HCT116 (cell line): Measurements from ENCODE around the gene RASL10B.

ENCODE experiments used
- POLR2A ChIP-seq: IDR thresholded peaks from 2 replicates; pipeline ENCODE4 v1.7.0; 2011; ENCODE audit warnings: borderline replicate concordance; ENCODE audit not compliant: insufficient read depth, insufficient read length; ENCODE audit errors: extremely low read depth
- POLR2AphosphoS5 ChIP-seq: IDR thresholded peaks from 2 replicates; pipeline ENCODE4 v1.6.1; 2011; ENCODE audit warnings: mild to moderate bottlenecking, low read depth, low read length, moderate library complexity
- TF ChIP-seq, protein P1 (sequence below), 3 experiments: fragments of 200-600 bp in 1 of 3; sonication (generic) in 1 of 3; IDR thresholded peaks in 2 of 3; conservative IDR thresholded peaks in 1 of 3; 2 replicates each; pipeline ENCODE4 v1.5.1; 2012 to 2017; ENCODE audit warnings: low read depth in 2 of 3, low read length in 2 of 3, antibody characterized with exemption in 1 of 3, borderline replicate concordance in 1 of 3, control low read depth in 1 of 3, mild to moderate bottlenecking in 1 of 3, mixed read lengths in 1 of 3, mixed run types in 1 of 3, moderate library complexity in 1 of 3; ENCODE audit not compliant: insufficient read depth in 1 of 3
- TF ChIP-seq, protein P2 (sequence below): IDR thresholded peaks from 2 replicates; pipeline ENCODE4 v1.6.1; 2012

DNA sequence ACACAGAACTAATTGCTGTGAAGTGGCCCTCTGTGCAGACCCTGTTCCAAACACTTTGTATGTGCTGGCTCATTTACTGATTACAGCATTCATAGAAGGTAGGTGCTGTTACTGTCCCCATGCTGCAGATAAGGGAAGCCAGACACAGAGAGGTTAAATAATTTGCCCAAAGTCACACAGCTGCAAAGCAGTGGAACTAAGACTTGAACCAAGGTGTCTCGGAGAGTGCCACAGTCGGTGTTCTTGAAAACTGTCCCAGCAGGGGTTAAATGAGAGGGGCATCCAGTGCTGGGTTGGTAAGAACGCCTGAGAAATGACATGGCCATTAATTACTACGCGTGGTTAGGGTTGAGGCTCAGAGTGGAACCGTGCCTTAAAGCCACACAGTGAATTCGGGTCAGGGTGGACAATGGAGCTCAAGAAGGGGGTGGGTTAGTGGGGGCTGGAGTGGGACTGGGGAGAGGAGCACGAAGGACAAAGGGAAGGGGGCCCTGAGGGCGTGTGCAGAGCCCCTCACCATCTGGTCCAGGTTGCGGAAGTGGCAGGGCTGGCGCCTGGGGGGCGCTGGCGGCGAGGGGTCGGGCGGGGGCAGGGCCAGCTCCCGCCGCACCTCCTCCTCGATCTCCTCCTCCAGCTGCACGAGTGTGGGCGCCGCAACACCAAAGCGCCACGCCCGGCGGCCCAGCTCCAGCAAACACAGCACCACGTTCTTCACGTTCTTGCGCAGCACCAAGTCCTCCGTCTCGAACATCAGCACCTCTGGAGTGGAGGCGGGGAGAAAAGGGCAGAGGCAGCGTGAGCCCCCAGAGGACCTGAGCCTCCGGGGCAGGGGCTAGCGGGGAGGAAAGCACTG, 18.3 kb downstream of the RASL10B start:
- TF ChIP-seq, protein P1, sequence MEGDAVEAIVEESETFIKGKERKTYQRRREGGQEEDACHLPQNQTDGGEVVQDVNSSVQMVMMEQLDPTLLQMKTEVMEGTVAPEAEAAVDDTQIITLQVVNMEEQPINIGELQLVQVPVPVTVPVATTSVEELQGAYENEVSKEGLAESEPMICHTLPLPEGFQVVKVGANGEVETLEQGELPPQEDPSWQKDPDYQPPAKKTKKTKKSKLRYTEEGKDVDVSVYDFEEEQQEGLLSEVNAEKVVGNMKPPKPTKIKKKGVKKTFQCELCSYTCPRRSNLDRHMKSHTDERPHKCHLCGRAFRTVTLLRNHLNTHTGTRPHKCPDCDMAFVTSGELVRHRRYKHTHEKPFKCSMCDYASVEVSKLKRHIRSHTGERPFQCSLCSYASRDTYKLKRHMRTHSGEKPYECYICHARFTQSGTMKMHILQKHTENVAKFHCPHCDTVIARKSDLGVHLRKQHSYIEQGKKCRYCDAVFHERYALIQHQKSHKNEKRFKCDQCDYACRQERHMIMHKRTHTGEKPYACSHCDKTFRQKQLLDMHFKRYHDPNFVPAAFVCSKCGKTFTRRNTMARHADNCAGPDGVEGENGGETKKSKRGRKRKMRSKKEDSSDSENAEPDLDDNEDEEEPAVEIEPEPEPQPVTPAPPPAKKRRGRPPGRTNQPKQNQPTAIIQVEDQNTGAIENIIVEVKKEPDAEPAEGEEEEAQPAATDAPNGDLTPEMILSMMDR (IDR thresholded peaks at IDR 0.05 in 2 of 3, conservative IDR thresholded peaks at IDR 0.05 in 1 of 3; ENCODE audit: borderline replicate concordance in 1 of 3, insufficient read depth in 1 of 3, low read depth in 2 of 3, low read length in 2 of 3): no peak
- TF ChIP-seq POLR2AphosphoS5 (no peak), POLR2A (no peak)
- TF ChIP-seq, protein P2, sequence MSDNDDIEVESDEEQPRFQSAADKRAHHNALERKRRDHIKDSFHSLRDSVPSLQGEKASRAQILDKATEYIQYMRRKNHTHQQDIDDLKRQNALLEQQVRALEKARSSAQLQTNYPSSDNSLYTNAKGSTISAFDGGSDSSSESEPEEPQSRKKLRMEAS: no peak
